GM21786 (cell line): ENCODE data around the gene NCAPD3.
A peak's percentile ranks its signal among the peaks of the same experiment; 100 is the strongest.
"Not testable (repeated sequence)": the region's sequence is repeated elsewhere in the genome, so short reads cannot be mapped to it uniquely, and the experiment has no call there.

Experiments used
- ATAC-seq: cut with Tn5 transposase; IDR thresholded peaks from one replicate; pipeline ENCODE4 v1.9.1; 2021; ENCODE audit not compliant: unreplicated experiment

The NCAPD3 gene

GRCh38 chr11:134223836-134224709 lies at the start of gene NCAPD3, which contains the start of gene VPS26B:
NCAPD3 (minus strand) TSS chr11:134223967; CDS start chr11:134223926, 41 bp downstream.
VPS26B (plus strand) TSS chr11:134224671; CDS start chr11:134225123, 452 bp downstream.
- ATAC-seq = peak; percentile 75

- ATAC-seq = no peak
Observed at GRCh38 chr11:134273317-134273712, 49.5 kb upstream of the NCAPD3 start.

- no peak for ATAC-seq
Observed at GRCh38 chr11:134272381-134273316, 48.9 kb upstream of the NCAPD3 start.

- ATAC-seq = no peak
Observed at GRCh38 chr11:134271978-134272377, 48.2 kb upstream of the NCAPD3 start.

GRCh38 chr11:134270250-134270714 lies 46.5 kb upstream of the NCAPD3 start:
- ATAC-seq = no peak

GRCh38 chr11:134267966-134268365 lies 44.2 kb upstream of the NCAPD3 start:
- ATAC-seq = no peak

- no peak for ATAC-seq
Observed at GRCh38 chr11:134267461-134267860, 43.7 kb upstream of the NCAPD3 start.

- ATAC-seq = no peak
Observed at GRCh38 chr11:134266841-134267251, 43.1 kb upstream of the NCAPD3 start.

- ATAC-seq = no peak
Observed at GRCh38 chr11:134266440-134266839, 42.7 kb upstream of the NCAPD3 start.

GRCh38 chr11:134264966-134265764 lies 41.4 kb upstream of the NCAPD3 start:
- no peak for ATAC-seq

GRCh38 chr11:134261626-134262488 lies 38.1 kb upstream of the NCAPD3 start:
- ATAC-seq = no peak

- no peak for ATAC-seq
Observed at GRCh38 chr11:134260983-134261382, 37.2 kb upstream of the NCAPD3 start.

GRCh38 chr11:134260503-134260902 lies 36.7 kb upstream of the NCAPD3 start:
- ATAC-seq = no peak

- ATAC-seq = no peak
Observed at GRCh38 chr11:134258577-134258976, 34.8 kb upstream of the NCAPD3 start.

- no peak for ATAC-seq
Observed at GRCh38 chr11:134257101-134257500, 33.3 kb upstream of the NCAPD3 start.

- not testable (repeated sequence) for ATAC-seq
Observed at GRCh38 chr11:134255184-134255561, 31.4 kb upstream of the NCAPD3 start.

GRCh38 chr11:134254433-134255183 lies 30.8 kb upstream of the NCAPD3 start:
- ATAC-seq = no peak

- ATAC-seq = peak; percentile 99
Observed at GRCh38 chr11:134253188-134253993, 29.6 kb upstream of the NCAPD3 start, which contains the start of the genes ACAD8 and THYN1. ACAD8 (plus strand) TSS chr11:134253568; CDS start chr11:134253601, 33 bp downstream. THYN1 (minus strand) TSS chr11:134253352; CDS start chr11:134252882, 470 bp downstream.
